Sigmoid colon (tissue), 7 donors: ENCODE results near the gene CFAP97D1. TPM values are rescaled to one million over a fixed set of nuclear protein-coding genes. Genes with fewer than 3 reads are reported as not detected.

Experiments
- DNase-seq: peaks from one replicate; pipeline ENCODE4 v3.0.0-alpha.2; 2019
- H3K27ac ChIP-seq, 4 donors: fragments of 200-600 bp; sonication (generic); one replicate each; pipeline ENCODE4 v1.5.1; 2016 to 2019; ENCODE audit warnings: mild to moderate bottlenecking in 1 of 4
- H3K27me3 ChIP-seq, 3 donors: fragments of 200-600 bp; sonication (generic); one replicate each; pipeline ENCODE4 v1.5.1; 2019; ENCODE audit warnings: mild to moderate bottlenecking in 1 of 3
- H3K36me3 ChIP-seq, 4 donors: fragments of 200-600 bp; sonication (generic); one replicate each; pipeline ENCODE4 v1.5.1; 2016 to 2019
- H3K4me1 ChIP-seq, 4 donors: fragments of 200-600 bp; sonication (generic); one replicate each; pipeline ENCODE4 v1.5.1; 2017 to 2019
- H3K4me3 ChIP-seq, 4 donors: fragments of 200-600 bp; sonication (generic); one replicate each; pipeline ENCODE4 v1.5.1; 2017 to 2019; ENCODE audit warnings: mild to moderate bottlenecking in 2 of 4, moderate library complexity in 1 of 4
- H3K9me3 ChIP-seq, 4 donors: fragments of 200-600 bp in 3 of 4; sonication (generic) in 3 of 4; one replicate each; pipeline versions ENCODE4 v1.5.1 to v1.6.1; 2013 to 2019
- CTCF ChIP-seq, 4 experiments: fragments of 450-650 bp in 3 of 4; fragments of 200-600 bp in 1 of 4; IDR thresholded peaks; one replicate each; pipeline ENCODE4 v1.5.1; 2016 to 2019; ENCODE audit warnings: antibody characterized with exemption in 4 of 4, mild to moderate bottlenecking in 3 of 4, moderate library complexity in 2 of 4
- EP300 ChIP-seq, 4 donors: sonication (generic); formaldehyde crosslinking; IDR thresholded peaks; one replicate each; pipeline ENCODE4 v1.6.1; 2017; ENCODE audit warnings: antibody characterized with exemption in 4 of 4
- POLR2A ChIP-seq, 2 donors: fragments of 450-650 bp; IDR thresholded peaks; one replicate each; pipeline ENCODE4 v1.6.1; 2016; ENCODE audit warnings: antibody characterized with exemption in 2 of 2, mild to moderate bottlenecking in 2 of 2, moderate library complexity in 2 of 2
- POLR2AphosphoS5 ChIP-seq, 4 donors: sonication (generic); formaldehyde crosslinking; IDR thresholded peaks; one replicate each; pipeline ENCODE4 v1.6.1; 2017; ENCODE audit warnings: antibody characterized with exemption in 4 of 4
- WGBS, 2 donors: extraction: QIAGEN DNeasy Blood & Tissue Kit; methylation state at CpG; one replicate each; pipeline ENCODE4 v1.1.7; 2013; 5-methylcytosine and 5-hydroxymethylcytosine counted together
- intact Hi-C: fragments of 100-400 bp; cut with DNase I; formaldehyde crosslinking; loops from one replicate; pipeline ENCODE4 v1.15.1; 2023
- polyA plus RNA-seq, 3 donors: library from polyadenylated mRNA; stranded (reverse); fragments of 200-250 nt; gene quantifications; one replicate each; pipeline ENCODE4 v1.2.3, GENCODE V29; 2013
- total RNA-seq, 4 donors: library from RNA; depleted of rRNA; stranded (reverse); fragments of >200 nt; gene quantifications; one replicate each; pipeline ENCODE4 v1.1.0, GENCODE V29; 2016
- donor health status: healthy with polysubstance abuse.
- donor health status: Bipolar disorder and iron deficiency.
- donor health status: healthy.

The CFAP97D1 gene
- total and polyA plus RNA-seq, 7 donors: not detected

- H3K4me1 ChIP-seq: no peaks in the 10 kb centered on the region
- intact Hi-C loops: no loop called here
- DNase-seq: no peak
- TF ChIP-seq POLR2AphosphoS5 (IDR thresholded peaks at IDR 0.05) (no peak), CTCF (IDR thresholded peaks at IDR 0.05) (no peak), EP300 (IDR thresholded peaks at IDR 0.05) (no peak), POLR2A (IDR thresholded peaks at IDR 0.05) (no peak)
- H3K9me3 ChIP-seq: no peaks in the 10 kb centered on the region
- H3K27ac ChIP-seq: no peak overlapping the region
- H3K36me3 ChIP-seq: peaks cover 0 to 9% (median 0%) of the 10 kb centered on the region in 4 donors
- H3K27me3 ChIP-seq: no peaks in the 10 kb centered on the region
- H3K4me3 ChIP-seq: no peak overlapping the region
- 82 to 89% methylated on average over 2 of the region's 2 CpGs for WGBS, 2 donors
Measured at GRCh38 chr17:43799047-43799446, 18.8 kb downstream of the CFAP97D1 start.

GRCh38 chr17:43800736-43801135 lies 20.5 kb downstream of the CFAP97D1 start:
- Histone ChIP-seq H3K27me3 (no peaks in the 10 kb centered on the region), H3K4me1 (no peaks in the 10 kb centered on the region), H3K36me3 (peaks cover 0 to 15% (median 0%) of the 10 kb centered on the region in 4 donors), H3K27ac (no peak overlapping the region), H3K9me3 (no peaks in the 10 kb centered on the region), H3K4me3 (no peak overlapping the region)
- intact Hi-C loops: no loop called here
- DNase-seq: no peak
- TF ChIP-seq POLR2A (IDR thresholded peaks at IDR 0.05) (no peak), POLR2AphosphoS5 (IDR thresholded peaks at IDR 0.05) (no peak), CTCF (IDR thresholded peaks at IDR 0.05) (no peak), EP300 (IDR thresholded peaks at IDR 0.05) (no peak)
- 91 to 92% methylated on average over 3 of the region's 3 CpGs for WGBS, 2 donors

GRCh38 chr17:43801844-43802243 lies 21.6 kb downstream of the CFAP97D1 start:
- no peaks in the 10 kb centered on the region for H3K27me3 ChIP-seq
- H3K4me1 ChIP-seq: no peaks in the 10 kb centered on the region
- WGBS, 2 donors: 74 to 80% methylated on average over 3 of the region's 3 CpGs
- no peak overlapping the region for H3K27ac ChIP-seq
- no peaks in the 10 kb centered on the region for H3K9me3 ChIP-seq
- peaks cover 0 to 21% (median 0%) of the 10 kb centered on the region in 4 donors for H3K36me3 ChIP-seq
- DNase-seq: no peak
- no peak overlapping the region for H3K4me3 ChIP-seq
- TF ChIP-seq EP300 (IDR thresholded peaks at IDR 0.05) (no peak), POLR2AphosphoS5 (IDR thresholded peaks at IDR 0.05) (no peak), CTCF (IDR thresholded peaks at IDR 0.05) (no peak)
- intact Hi-C loops: no loop called here

- H3K4me3 ChIP-seq: no peak overlapping the region
- intact Hi-C loops: no loop called here
Measured at GRCh38 chr17:43803758-43804157, 23.5 kb downstream of the CFAP97D1 start.

More at GRCh38 chr17:43803758-43804157, 23.5 kb downstream of the CFAP97D1 start:
- WGBS, 2 donors: 71 to 86% methylated on average over 4 of the region's 4 CpGs
- Histone ChIP-seq H3K4me1 (no peaks in the 10 kb centered on the region), H3K9me3 (no peaks in the 10 kb centered on the region), H3K27me3 (no peaks in the 10 kb centered on the region), H3K36me3 (peaks cover 0 to 30% (median 1%) of the 10 kb centered on the region in 4 donors), H3K27ac (no peak overlapping the region)
- TF ChIP-seq POLR2AphosphoS5 (IDR thresholded peaks at IDR 0.05) (no peak), CTCF (IDR thresholded peaks at IDR 0.05) (no peak), POLR2A (IDR thresholded peaks at IDR 0.05) (no peak), EP300 (IDR thresholded peaks at IDR 0.05) (no peak)
- no peak for DNase-seq
